HG03521 (cell line): ENCODE results near the gene LRP5.

Experiments used
- ATAC-seq: cut with Tn5 transposase; IDR thresholded peaks from one replicate; pipeline ENCODE4 v1.9.1; 2021; ENCODE audit warnings: mild to moderate bottlenecking, moderate library complexity; ENCODE audit not compliant: unreplicated experiment

Gene LRP5

GRCh38 chr11:68312117-68312779, at the start of gene LRP5:
Gene LRP5 (plus strand): TSS chr11:68312591. CDS start chr11:68312715, 124 bp downstream.
- ATAC-seq, result no peak

DNA sequence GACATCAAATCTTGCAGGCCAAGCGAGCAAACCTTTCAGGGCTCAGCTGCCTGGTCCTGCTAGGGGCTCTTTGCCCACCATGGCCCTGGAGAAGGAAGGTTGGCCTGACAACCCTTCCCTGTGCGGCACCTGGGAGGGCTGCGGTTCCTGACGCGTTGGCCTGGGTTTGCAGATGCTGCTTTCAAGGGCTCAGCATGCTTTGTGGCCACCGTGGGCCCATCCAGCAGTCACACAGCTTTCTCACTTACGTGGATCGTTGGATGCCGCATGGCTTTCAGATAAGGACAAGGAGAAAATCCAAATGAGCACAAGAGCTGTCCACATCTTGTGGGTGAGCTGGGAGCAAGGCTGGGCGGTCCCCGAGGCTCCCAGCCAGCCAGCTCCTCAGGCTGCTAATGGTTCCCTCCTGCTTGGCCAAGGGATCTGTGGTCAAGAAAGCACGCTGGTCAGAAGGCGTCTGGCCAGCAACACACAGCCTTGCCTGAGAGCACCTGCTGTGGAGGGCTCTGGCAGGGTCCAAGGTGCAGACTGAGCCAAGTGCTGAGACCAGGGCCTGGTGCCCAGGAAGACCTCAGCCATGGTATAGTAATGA, 48.9 kb upstream of the LRP5 start:
- ATAC-seq, result no peak

GRCh38 chr11:68264244-68264643, 48.1 kb upstream of the LRP5 start:
- no peak for ATAC-seq

GRCh38 chr11:68264741-68265540, 47.5 kb upstream of the LRP5 start:
- no peak for ATAC-seq

DNA sequence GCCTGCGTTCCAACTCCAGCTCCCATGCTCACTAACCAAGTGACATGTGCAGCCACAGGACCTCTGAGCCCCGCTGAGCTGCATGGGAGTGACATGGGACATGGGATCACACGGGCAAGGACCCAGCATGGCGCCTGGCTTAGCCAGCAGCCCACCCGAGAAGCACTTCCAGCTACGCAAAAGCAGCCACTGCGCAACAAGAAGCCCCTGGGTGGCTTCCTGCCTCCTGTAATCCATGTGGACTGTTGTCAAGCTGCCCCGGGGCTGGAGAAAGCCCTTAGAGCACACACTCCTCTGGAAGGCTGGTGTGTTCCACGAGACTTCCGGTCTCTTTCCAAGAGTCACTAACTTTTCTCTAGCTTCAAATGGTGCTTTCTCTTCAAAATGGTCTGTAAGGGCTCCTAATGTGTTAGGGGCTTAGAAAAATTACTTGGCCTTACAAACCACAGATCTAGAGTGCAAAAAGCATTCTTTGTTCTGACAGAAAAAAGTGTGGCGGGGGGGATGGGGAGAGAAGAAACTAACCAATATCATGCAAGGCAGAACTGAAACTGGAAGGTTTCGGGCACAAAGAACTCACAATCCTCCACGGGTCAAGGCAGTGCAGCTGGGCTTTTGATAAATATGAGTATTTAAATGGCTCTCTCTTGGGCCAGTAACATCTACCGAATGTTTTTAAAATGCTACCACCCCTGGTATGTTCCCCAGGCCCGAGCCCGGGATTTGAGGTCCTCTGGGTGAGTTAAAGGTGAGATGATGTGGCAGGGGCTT, 46.1 kb upstream of the LRP5 start:
- peak; percentile 45 for ATAC-seq

GRCh38 chr11:68266936-68267880, 45.2 kb upstream of the LRP5 start:
- no peak for ATAC-seq

DNA sequence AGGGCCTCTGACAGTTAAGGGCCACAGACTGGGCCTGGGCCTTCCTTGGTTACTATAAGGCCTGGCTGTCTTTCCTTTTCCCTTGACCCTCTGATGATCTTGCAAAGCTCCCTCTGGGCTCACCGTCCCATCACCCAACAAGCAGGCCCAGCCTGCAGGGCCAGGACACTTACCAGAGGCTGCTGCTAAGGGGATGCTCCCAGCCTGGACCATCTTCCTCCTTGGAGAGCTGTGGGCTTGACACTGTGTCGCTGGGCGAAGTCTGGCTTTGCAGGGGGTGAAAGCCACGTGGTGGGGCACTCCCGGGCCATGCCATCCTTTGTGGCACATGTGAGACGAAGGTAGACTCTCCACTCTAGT, 44.5 kb upstream of the LRP5 start:
- no peak for ATAC-seq

- ATAC-seq, result no peak
Measured at GRCh38 chr11:68269414-68270081, 42.8 kb upstream of the LRP5 start.

GRCh38 chr11:68270196-68271022, 42.0 kb upstream of the LRP5 start:
- ATAC-seq, result no peak

DNA sequence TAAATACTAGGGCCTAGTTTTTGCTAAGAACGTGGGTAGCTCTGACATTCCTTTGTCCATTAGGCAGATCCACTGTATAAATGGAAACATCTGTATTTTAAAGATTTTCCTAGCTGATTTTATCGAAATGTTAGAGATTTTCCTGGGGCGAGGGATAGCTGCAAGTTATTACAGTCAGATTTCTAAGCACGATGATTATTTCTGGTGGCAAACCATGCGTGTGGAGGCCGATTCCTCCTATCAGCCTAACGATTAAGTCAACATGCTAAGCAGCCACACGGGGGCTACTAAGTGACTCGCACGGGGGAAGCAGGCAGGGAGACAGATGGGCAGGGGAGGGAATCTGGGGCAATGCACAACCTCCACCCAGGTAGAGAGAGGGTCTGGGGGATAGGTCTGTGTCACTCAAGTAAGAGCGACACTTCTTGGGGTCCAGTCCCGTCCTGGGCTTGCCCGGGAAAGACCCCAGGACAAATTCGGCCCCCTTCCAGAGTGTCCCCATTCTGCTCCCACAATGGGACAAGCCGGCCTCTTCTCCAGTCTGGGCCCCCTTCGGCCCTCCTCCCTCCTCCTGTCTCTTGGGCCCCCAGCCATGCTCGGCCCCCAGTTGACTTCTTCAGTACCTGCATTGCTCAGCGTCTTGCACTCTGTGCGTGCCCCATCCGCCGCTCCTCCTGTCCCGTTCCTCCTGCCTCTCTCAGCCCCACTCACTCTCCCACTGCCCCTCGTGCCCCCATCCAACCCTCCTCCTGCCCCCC, 41.2 kb upstream of the LRP5 start:
- ATAC-seq, result peak; percentile 14

- ATAC-seq, result peak; percentile 80
Measured at GRCh38 chr11:68271781-68272608, 40.4 kb upstream of the LRP5 start, which contains the start of gene C11orf24. Gene C11orf24 (minus strand): TSS chr11:68271973. CDS start chr11:68263767, 8,206 bp downstream.

DNA sequence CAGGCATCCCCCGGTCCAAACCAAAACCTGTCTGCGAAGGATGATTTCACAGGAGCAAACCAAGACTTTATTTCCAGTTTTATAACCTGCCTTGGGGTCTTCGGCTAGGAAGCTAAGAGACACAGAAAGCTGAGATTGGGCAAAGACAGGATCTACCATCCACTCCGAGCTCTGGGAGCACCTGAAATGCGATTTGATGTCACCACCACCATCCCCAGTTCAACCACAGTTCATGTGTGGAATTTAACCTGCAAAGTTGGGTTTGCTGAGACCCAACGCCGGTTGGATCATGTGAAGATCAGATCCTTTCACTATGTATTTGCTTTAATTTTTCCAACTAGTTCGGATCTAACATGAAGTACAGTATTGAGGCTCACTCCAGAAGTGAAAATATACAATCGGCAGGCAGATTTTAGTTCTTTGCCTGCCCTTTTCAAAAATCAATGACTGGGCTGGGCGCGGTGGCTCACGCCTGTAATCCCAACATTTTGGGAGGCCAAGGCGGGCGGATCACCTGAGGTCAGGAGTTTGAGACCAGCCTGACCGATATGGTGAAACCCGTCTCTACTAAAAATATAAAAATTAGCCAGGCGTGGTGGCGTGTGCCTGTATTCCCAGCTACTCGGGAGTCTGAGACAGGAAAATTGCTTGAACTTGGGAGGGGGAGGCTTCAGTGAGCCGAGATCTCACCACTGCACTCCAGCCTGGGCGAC, 39.2 kb upstream of the LRP5 start:
- ATAC-seq, result no peak

DNA sequence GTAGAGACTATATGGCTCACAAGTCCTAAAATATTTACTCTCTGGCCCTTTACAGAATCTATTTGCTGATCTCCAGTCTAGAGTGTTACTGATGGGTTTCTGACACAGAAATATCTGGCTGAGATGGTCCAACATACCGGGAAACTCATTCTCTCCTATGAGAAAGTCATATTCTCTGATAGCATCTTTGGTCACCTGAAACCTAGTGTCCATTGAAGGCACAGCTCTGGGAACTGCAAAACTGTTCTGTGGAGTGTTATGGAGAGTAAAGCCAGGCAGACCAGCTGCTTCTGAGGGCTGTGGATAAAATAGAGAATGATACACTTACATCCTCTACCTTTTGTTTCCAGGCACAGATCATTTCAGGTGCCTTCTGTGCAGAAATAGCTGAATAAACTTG, 38.1 kb upstream of the LRP5 start:
- no peak for ATAC-seq

DNA sequence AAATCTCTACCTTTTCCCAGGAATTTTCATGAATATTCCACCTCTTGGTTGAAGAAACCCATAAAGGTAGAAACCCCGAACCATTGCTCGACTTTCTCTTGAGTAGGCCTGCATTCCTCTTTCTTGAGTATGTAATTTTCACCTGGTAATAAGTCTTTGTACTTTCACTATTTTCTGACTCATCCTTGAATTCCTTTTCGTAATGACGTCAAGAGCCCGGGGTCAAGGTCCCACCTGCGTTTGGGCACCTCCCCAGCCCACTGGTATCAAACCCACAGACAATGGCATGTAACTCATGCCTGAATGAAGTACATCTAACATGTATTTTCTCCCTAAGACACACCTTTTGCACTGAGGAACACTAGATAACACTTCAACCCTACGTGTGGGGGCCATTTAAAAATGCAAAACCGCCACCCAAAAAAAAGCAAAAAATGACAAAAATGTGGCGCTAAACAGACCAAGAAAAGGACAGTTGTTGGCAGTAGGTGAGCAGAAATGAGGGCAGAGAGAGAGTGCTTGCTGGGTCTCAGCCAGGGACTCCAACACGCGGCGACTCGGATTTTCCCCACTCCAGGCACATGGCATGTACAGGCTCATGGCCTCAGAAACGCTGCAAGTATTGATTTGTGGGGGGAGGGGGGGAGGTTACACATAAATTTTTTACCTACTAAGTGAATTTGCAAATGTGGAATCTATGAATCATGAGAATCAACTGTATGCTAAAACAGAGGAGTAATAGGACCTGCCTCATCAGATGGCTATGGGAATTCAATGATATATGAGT, 36.5 kb upstream of the LRP5 start:
- ATAC-seq, result no peak

GRCh38 chr11:68276861-68277260, 35.5 kb upstream of the LRP5 start:
- no peak for ATAC-seq

DNA sequence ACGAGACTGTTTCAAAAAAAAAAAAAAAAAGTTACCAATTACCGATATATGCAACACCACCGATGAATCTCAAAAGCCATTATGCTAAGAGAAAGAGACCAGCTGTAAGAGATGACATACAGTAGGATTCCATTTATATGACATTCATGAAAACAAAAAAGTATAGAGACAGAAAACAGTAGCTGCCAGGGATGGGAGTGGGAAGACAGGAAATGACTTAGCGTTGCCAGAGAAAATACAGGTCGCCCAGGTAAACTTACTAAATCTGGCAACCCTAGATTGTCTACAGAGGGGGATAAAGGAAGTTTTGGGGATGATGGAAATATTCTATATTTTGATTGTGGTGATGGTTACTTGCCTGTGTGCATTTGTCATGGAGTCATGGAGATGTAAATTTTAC, 32.7 kb upstream of the LRP5 start:
- ATAC-seq, result no peak
